Stimulated activated CD4-positive, alpha-beta T cell treated with anti-CD3 and anti-CD28 coated beads, Interleukin-1b, Interleukin-23, amount 100 ng/mL, for 24 hours (primary cell): ENCODE data around the gene ASXL3.

Experiments
- DNase-seq, 4 experiments: peaks; one replicate each; pipeline ENCODE4 v3.0.0-alpha.2; 2020; ENCODE audit warnings: low read depth in 4 of 4, low spot score in 1 of 4

The ASXL3 gene

GRCh38 chr18:33712719-33713118 lies 134.7 kb downstream of the ASXL3 start:
- DNase-seq, result no peak

- no peak for DNase-seq
These were observed 138.2 kb downstream of the ASXL3 start for GRCh38 chr18:33716061-33716683.

- no peak for DNase-seq
These were observed 139.3 kb downstream of the ASXL3 start for GRCh38 chr18:33717339-33717738.

GRCh38 chr18:33720133-33720532 lies 142.1 kb downstream of the ASXL3 start:
- no peak for DNase-seq

- DNase-seq, result no peak
These were observed 151.5 kb downstream of the ASXL3 start for GRCh38 chr18:33729556-33729955.

- DNase-seq, result no peak
These were observed 155.4 kb downstream of the ASXL3 start for GRCh38 chr18:33733376-33733775.

GRCh38 chr18:33735428-33735827 lies 157.4 kb downstream of the ASXL3 start:
- DNase-seq, result no peak

GRCh38 chr18:33741760-33742159 lies 163.7 kb downstream of the ASXL3 start:
- DNase-seq, result no peak

- DNase-seq, result no peak
These were observed 166.1 kb downstream of the ASXL3 start for GRCh38 chr18:33744032-33744697.

- no peak for DNase-seq
These were observed 167.3 kb downstream of the ASXL3 start for GRCh38 chr18:33745151-33745795.

- DNase-seq, result no peak
These were observed 168.0 kb downstream of the ASXL3 start for GRCh38 chr18:33745871-33746545.

- DNase-seq, result no peak
These were observed 171.8 kb downstream of the ASXL3 start for GRCh38 chr18:33749834-33750233.

GRCh38 chr18:33750366-33750765 lies 172.3 kb downstream of the ASXL3 start:
- DNase-seq, result no peak

- no peak for DNase-seq
These were observed 173.7 kb downstream of the ASXL3 start for GRCh38 chr18:33751613-33752221.

- no peak for DNase-seq
These were observed 177.4 kb downstream of the ASXL3 start for GRCh38 chr18:33755391-33755790.

- DNase-seq, result no peak
These were observed 178.0 kb downstream of the ASXL3 start for GRCh38 chr18:33755931-33756560.

GRCh38 chr18:33757037-33757436 lies 179.0 kb downstream of the ASXL3 start:
- no peak for DNase-seq

- DNase-seq, result no peak
These were observed 183.3 kb downstream of the ASXL3 start for GRCh38 chr18:33761363-33761762.

GRCh38 chr18:33781429-33781828 lies 203.4 kb downstream of the ASXL3 start:
- no peak for DNase-seq
